ENCODE results near the gene FBXO11. TPM values are rescaled to one million over a fixed set of nuclear protein-coding genes. Genes with fewer than 3 reads are reported as not detected.

The FBXO11 gene
- polyA plus RNA-seq, 2 donors: 17.0 to 25.2 TPM

DNA sequence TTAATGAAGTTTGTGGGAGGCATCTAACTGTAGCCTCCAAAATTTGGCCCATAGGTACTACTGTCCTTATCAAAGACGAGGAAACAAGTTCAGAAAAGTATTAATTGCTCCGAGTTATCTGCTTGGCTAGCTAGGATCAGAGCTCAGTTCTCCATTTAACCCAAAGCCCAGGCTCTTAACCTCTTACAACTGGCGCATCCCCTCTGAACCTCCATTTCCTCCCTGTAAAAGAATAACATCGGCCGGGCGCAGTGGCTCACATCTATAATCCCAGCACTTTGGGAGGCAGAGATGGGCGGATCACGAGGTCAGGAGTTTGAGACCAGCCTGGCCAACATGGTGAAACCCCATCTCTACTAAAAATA is 126.9 kb downstream of the FBXO11 start:
- no peak overlapping the region for H3K27ac ChIP-seq (ENCODE audit: low read depth in 2 of 2, low read length in 1 of 2)
- 89 to 91% methylated on average over 8 of the region's 8 CpGs for WGBS, 2 donors
- no peak overlapping the region for H3K4me3 ChIP-seq (ENCODE audit: low read depth in 1 of 2, low read length in 2 of 2)
- H3K27me3 ChIP-seq (ENCODE audit: control insufficient read depth in 1 of 2, insufficient read depth in 2 of 2, low read length in 2 of 2): no peaks in the 10 kb centered on the region
- no peaks in the 10 kb centered on the region for H3K4me1 ChIP-seq (ENCODE audit: control insufficient read depth in 2 of 2, insufficient read depth in 2 of 2, low read length in 1 of 2)
- no peaks in the 10 kb centered on the region for H3K36me3 ChIP-seq (ENCODE audit: control insufficient read depth in 2 of 2, insufficient read depth in 2 of 2, low read length in 1 of 2)
- H3K9me3 ChIP-seq (ENCODE audit: control insufficient read depth in 2 of 2, insufficient read depth in 1 of 2, low read depth in 1 of 2, low read length in 1 of 2): no peaks in the 10 kb centered on the region

DNA sequence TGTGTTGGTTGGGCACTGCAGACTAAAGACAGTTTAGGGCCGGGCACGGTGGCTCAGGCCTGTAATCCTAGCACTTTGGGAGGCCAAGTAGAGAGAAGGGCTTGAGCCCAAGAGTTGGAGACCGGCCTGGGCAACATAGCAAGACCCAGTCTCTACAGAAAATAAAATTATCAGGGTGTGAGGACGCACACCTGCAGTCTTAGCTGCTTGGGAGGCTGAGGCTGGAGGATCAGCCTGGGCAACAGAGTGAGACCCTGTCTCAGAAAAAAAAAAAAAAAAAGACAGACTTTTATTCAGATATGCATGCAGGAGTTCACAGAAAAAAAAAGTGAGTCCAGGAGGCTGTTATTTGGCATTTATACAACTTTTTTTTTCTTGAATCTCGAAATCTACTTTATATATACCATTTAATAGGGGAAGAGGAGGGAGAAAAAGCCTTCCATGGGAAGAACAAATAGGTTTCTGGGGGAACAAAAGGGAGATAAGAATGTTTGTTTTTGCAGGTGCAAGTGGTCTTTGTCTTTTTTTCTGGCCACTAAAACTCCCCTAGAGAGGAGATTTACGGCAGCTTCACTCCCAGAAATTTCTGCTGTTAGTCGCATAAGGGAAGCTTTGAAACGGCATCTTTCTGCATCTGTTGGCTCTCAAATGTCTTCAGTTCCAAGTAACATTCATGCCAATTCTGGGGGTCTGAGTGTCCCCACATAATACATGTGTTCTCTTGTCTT is 127.4 kb downstream of the FBXO11 start:
- Histone ChIP-seq H3K9me3 (ENCODE audit: control insufficient read depth in 2 of 2, insufficient read depth in 1 of 2, low read depth in 1 of 2, low read length in 1 of 2) (no peaks in the 10 kb centered on the region), H3K27me3 (ENCODE audit: control insufficient read depth in 1 of 2, insufficient read depth in 2 of 2, low read length in 2 of 2) (no peaks in the 10 kb centered on the region), H3K27ac (ENCODE audit: low read depth in 2 of 2, low read length in 1 of 2) (no peak overlapping the region), H3K36me3 (ENCODE audit: control insufficient read depth in 2 of 2, insufficient read depth in 2 of 2, low read length in 1 of 2) (no peaks in the 10 kb centered on the region), H3K4me3 (ENCODE audit: low read depth in 1 of 2, low read length in 2 of 2) (no peak overlapping the region), H3K4me1 (ENCODE audit: control insufficient read depth in 2 of 2, insufficient read depth in 2 of 2, low read length in 1 of 2) (no peaks in the 10 kb centered on the region)
- WGBS, 2 donors: 88 to 89% methylated on average over 8 of the region's 8 CpGs

DNA sequence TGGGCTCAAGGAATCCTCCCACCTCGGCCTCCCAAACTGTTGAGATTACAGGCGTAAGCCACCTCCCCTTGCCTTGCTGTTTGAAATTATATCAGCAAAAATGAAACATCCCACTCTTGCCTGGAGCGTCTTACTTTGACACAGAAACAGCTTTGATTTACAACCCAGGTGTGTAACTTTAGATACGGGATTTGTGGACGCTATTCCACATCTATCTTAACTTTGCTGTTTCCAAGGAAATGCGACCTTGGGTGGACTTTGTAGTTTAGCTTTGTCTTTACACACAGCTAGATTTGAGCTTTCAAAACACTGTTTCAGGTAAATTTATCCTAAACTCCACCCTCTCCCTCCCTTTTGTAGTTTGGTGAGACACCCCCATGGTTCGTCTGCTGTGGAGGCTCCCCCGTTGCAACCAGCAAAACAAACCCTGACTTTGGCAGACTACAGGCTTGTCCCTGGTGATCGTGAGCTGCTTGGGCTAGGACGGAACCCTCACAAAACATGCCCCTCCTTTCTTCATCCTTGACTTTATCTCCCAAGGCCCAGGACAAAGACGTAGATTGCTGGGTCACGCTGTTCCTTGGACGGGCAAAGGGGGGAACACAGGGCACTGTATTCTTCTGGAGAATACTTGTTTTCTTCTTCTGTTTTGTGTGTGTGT is 128.9 kb downstream of the FBXO11 start:
- 67 to 84% methylated on average over 13 of the region's 13 CpGs for WGBS, 2 donors
- no peaks in the 10 kb centered on the region for H3K27me3 ChIP-seq (ENCODE audit: control insufficient read depth in 1 of 2, insufficient read depth in 2 of 2, low read length in 2 of 2)
- H3K4me3 ChIP-seq (ENCODE audit: low read depth in 1 of 2, low read length in 2 of 2): no peak overlapping the region
- no peak overlapping the region for H3K27ac ChIP-seq (ENCODE audit: low read depth in 2 of 2, low read length in 1 of 2)
- H3K36me3 ChIP-seq (ENCODE audit: control insufficient read depth in 2 of 2, insufficient read depth in 2 of 2, low read length in 1 of 2): no peaks in the 10 kb centered on the region
- H3K4me1 ChIP-seq (ENCODE audit: control insufficient read depth in 2 of 2, insufficient read depth in 2 of 2, low read length in 1 of 2): no peaks in the 10 kb centered on the region
- H3K9me3 ChIP-seq (ENCODE audit: control insufficient read depth in 2 of 2, insufficient read depth in 1 of 2, low read depth in 1 of 2, low read length in 1 of 2): no peaks in the 10 kb centered on the region

DNA sequence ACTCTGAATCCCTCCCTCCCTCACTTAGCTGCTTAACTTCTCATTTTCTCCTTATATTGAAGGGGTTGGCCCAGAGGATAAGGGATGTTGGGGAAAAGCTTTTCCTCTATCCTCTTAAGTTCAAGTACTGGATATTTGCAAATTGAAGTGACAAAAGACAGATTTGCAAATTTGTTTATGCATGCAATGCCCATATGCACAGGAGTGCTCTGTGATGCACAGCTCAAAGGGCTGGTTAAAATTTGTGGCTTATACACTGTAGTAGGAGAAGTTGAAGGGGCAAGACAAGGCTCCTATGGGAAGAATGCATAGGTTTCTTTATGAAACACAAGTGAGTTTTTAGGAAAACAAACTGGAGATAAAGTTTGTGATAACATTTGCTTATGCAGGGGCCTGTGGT is 131.7 kb downstream of the FBXO11 start:
- Histone ChIP-seq H3K4me3 (ENCODE audit: low read depth in 1 of 2, low read length in 2 of 2) (no peak overlapping the region), H3K36me3 (ENCODE audit: control insufficient read depth in 2 of 2, insufficient read depth in 2 of 2, low read length in 1 of 2) (no peaks in the 10 kb centered on the region), H3K27me3 (ENCODE audit: control insufficient read depth in 1 of 2, insufficient read depth in 2 of 2, low read length in 2 of 2) (no peaks in the 10 kb centered on the region), H3K27ac (ENCODE audit: low read depth in 2 of 2, low read length in 1 of 2) (no peak overlapping the region), H3K9me3 (ENCODE audit: control insufficient read depth in 2 of 2, insufficient read depth in 1 of 2, low read depth in 1 of 2, low read length in 1 of 2) (no peaks in the 10 kb centered on the region), H3K4me1 (ENCODE audit: control insufficient read depth in 2 of 2, insufficient read depth in 2 of 2, low read length in 1 of 2) (no peaks in the 10 kb centered on the region)

DNA sequence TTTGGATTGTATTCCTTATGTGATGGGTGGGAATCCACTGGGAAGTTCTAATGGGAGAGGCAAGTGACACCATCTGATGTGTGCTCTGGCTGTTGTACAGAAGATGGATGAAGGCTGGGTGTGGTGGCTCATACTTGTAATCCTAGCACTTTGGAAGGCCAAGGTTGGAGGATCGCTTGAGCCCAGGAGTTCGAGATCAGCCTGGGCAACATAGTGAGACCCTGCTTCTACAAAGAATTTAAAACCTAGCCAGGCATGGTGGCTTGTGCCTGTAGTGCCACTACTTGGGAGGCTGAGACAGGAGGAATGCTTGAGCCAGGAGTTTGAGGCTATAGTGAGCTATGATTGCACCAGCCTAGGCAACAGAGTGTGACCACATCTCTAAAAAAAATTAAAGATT is 134.0 kb downstream of the FBXO11 start:
- no peak overlapping the region for H3K4me3 ChIP-seq (ENCODE audit: low read depth in 1 of 2, low read length in 2 of 2)
- no peak overlapping the region for H3K27ac ChIP-seq (ENCODE audit: low read depth in 2 of 2, low read length in 1 of 2)
- H3K27me3 ChIP-seq (ENCODE audit: control insufficient read depth in 1 of 2, insufficient read depth in 2 of 2, low read length in 2 of 2): no peaks in the 10 kb centered on the region
- H3K4me1 ChIP-seq (ENCODE audit: control insufficient read depth in 2 of 2, insufficient read depth in 2 of 2, low read length in 1 of 2): no peaks in the 10 kb centered on the region
- WGBS, 2 donors: 97 to 98% methylated on average over 2 of the region's 2 CpGs
- no peaks in the 10 kb centered on the region for H3K36me3 ChIP-seq (ENCODE audit: control insufficient read depth in 2 of 2, insufficient read depth in 2 of 2, low read length in 1 of 2)
- H3K9me3 ChIP-seq (ENCODE audit: control insufficient read depth in 2 of 2, insufficient read depth in 1 of 2, low read depth in 1 of 2, low read length in 1 of 2): no peaks in the 10 kb centered on the region

DNA sequence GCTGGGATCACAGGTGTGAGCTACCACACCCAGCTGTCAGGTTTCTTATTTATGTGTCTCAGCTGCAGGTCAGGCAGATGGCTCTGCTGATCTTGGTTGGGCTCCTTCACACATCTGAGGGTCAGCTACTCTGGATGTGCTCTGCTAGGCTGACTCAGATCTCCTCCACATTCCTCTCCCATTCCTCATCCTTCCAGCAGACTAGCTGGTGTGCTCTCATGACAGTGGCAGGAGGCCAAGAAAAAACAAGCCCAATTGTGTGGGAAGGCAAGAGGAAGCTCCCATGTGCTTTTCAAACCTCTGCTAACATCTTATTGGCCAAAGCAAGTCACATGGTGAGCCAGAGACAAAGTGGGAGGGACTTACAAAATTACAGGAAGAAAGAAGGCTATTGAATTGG is 135.1 kb downstream of the FBXO11 start:
- H3K27ac ChIP-seq (ENCODE audit: low read depth in 2 of 2, low read length in 1 of 2): no peak overlapping the region
- H3K4me1 ChIP-seq (ENCODE audit: control insufficient read depth in 2 of 2, insufficient read depth in 2 of 2, low read length in 1 of 2): no peaks in the 10 kb centered on the region
- no peaks in the 10 kb centered on the region for H3K27me3 ChIP-seq (ENCODE audit: control insufficient read depth in 1 of 2, insufficient read depth in 2 of 2, low read length in 2 of 2)
- no peaks in the 10 kb centered on the region for H3K36me3 ChIP-seq (ENCODE audit: control insufficient read depth in 2 of 2, insufficient read depth in 2 of 2, low read length in 1 of 2)
- no peak overlapping the region for H3K4me3 ChIP-seq (ENCODE audit: low read depth in 1 of 2, low read length in 2 of 2)
- H3K9me3 ChIP-seq (ENCODE audit: control insufficient read depth in 2 of 2, insufficient read depth in 1 of 2, low read depth in 1 of 2, low read length in 1 of 2): no peaks in the 10 kb centered on the region

DNA sequence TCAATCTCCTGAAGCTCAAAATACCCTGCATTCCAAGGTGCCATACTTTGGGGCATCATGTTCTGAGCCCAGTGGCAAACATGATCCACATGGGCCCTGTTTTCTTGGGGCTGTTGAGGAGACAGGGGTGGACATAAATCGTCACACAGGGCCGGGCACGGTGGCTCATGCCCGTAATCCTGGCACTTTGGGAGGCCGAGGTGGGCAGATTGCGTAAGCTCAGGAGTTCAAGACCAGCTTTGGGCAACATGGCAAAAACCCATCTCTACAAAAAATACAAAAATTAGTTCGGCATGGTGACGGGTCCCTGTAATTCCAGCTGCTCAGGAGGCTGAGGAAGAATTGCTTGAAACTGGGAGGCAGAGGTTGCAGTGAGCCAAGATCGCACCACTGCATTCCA is 137.0 kb downstream of the FBXO11 start:
- 89 to 95% methylated on average over 9 of the region's 9 CpGs for WGBS, 2 donors
- Histone ChIP-seq H3K36me3 (ENCODE audit: control insufficient read depth in 2 of 2, insufficient read depth in 2 of 2, low read length in 1 of 2) (no peaks in the 10 kb centered on the region), H3K27me3 (ENCODE audit: control insufficient read depth in 1 of 2, insufficient read depth in 2 of 2, low read length in 2 of 2) (no peaks in the 10 kb centered on the region), H3K9me3 (ENCODE audit: control insufficient read depth in 2 of 2, insufficient read depth in 1 of 2, low read depth in 1 of 2, low read length in 1 of 2) (no peaks in the 10 kb centered on the region), H3K27ac (ENCODE audit: low read depth in 2 of 2, low read length in 1 of 2) (no peak overlapping the region), H3K4me3 (ENCODE audit: low read depth in 1 of 2, low read length in 2 of 2) (no peak overlapping the region), H3K4me1 (ENCODE audit: control insufficient read depth in 2 of 2, insufficient read depth in 2 of 2, low read length in 1 of 2) (no peaks in the 10 kb centered on the region)

DNA sequence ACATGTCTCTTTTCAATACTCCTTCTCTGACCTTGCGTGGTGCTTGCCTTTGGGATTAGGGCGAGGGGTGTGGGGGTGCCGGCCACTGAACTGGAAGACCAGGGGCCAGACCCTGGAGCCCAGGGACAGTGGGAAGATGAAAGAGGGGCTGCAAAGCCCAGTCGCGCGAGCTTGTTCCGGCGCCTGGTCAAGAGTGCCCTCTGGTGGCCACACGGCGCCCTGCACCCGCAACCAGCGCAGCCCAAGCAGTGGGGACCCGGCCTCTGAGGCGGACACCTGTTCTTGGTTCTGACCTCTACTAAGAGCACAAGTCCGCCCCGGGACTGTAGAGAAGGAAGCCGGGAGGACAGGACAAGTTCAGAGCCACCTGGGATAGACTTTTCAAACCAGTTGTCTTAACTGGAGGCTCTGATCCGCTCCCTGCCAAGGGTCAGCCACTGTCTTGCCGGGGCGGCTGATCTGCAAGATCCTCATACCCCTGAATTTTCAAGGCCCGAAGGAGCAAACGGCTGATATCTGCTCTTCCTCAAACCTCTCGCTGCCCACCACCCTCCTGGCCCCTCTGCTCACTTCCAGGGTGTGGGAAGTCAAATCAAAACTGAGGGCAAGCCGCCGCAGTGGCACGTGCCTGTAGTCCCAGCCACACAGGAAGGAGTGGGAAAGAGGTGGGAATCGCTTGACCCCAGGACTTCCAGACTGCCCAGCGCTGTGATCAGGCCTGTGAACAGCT is 138.3 kb downstream of the FBXO11 start:
- Histone ChIP-seq H3K27ac (ENCODE audit: low read depth in 2 of 2, low read length in 1 of 2) (no peak overlapping the region), H3K36me3 (ENCODE audit: control insufficient read depth in 2 of 2, insufficient read depth in 2 of 2, low read length in 1 of 2) (no peaks in the 10 kb centered on the region), H3K27me3 (ENCODE audit: control insufficient read depth in 1 of 2, insufficient read depth in 2 of 2, low read length in 2 of 2) (no peaks in the 10 kb centered on the region), H3K4me3 (ENCODE audit: low read depth in 1 of 2, low read length in 2 of 2) (no peak overlapping the region), H3K9me3 (ENCODE audit: control insufficient read depth in 2 of 2, insufficient read depth in 1 of 2, low read depth in 1 of 2, low read length in 1 of 2) (no peaks in the 10 kb centered on the region), H3K4me1 (ENCODE audit: control insufficient read depth in 2 of 2, insufficient read depth in 2 of 2, low read length in 1 of 2) (no peaks in the 10 kb centered on the region)
- WGBS, 2 donors: 27% methylated on average over 28 of the region's 28 CpGs

DNA sequence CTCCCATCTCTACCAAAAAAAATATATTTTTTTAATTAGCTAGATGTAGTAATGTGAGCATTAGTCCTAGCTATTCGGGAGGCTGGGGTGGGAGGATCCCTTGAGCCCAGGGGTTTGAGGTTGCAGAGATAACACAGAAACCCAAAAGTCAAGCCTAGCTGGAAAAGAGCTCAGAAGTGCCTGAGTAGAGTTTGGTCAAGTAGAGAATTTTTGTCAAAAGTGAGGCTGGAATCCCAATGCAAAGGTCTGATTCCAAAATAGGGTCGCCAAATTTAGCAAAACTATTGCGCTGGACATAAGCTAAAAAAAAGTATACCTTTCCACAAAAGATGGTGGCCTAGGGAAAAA is 138.8 kb downstream of the FBXO11 start:
- Histone ChIP-seq H3K27ac (ENCODE audit: low read depth in 2 of 2, low read length in 1 of 2) (no peak overlapping the region), H3K27me3 (ENCODE audit: control insufficient read depth in 1 of 2, insufficient read depth in 2 of 2, low read length in 2 of 2) (no peaks in the 10 kb centered on the region), H3K4me1 (ENCODE audit: control insufficient read depth in 2 of 2, insufficient read depth in 2 of 2, low read length in 1 of 2) (no peaks in the 10 kb centered on the region), H3K36me3 (ENCODE audit: control insufficient read depth in 2 of 2, insufficient read depth in 2 of 2, low read length in 1 of 2) (no peaks in the 10 kb centered on the region), H3K9me3 (ENCODE audit: control insufficient read depth in 2 of 2, insufficient read depth in 1 of 2, low read depth in 1 of 2, low read length in 1 of 2) (no peaks in the 10 kb centered on the region), H3K4me3 (ENCODE audit: low read depth in 1 of 2, low read length in 2 of 2) (no peak overlapping the region)
- WGBS, 2 donors: 54% methylated on average over 3 of the region's 3 CpGs
